ENCODE data around the gene RUNX3. TPM values are rescaled to one million over a fixed set of nuclear protein-coding genes. Genes with fewer than 3 reads are reported as not detected.

The RUNX3 gene
- total and polyA plus RNA-seq, 8 donors: 0.29 to 6.1 (median 2.6) TPM; not detected in 1

- Histone ChIP-seq H3K27ac (no peak overlapping the region), H3K9me3 (no peaks in the 10 kb centered on the region), H3K36me3 (no peaks in the 10 kb centered on the region), H3K4me3 (no peak overlapping the region), H3K4me1 (no peaks in the 10 kb centered on the region), H3K27me3 (peaks cover 0 to 5% (median 0%) of the 10 kb centered on the region in 3 donors)
- intact Hi-C loops (cut with DNase I; ENCODE audit: low total_unique reads): no loop called here
- 72 to 83% (median 78%) methylated on average over 12 of the region's 12 CpGs for WGBS, 5 donors
- DNase-seq: no peak
- TF ChIP-seq CTCF (IDR thresholded peaks at IDR 0.05) (no peak), POLR2AphosphoS5 (IDR thresholded peaks at IDR 0.05) (no peak), EP300 (IDR thresholded peaks at IDR 0.05) (no peak), POLR2A (IDR thresholded peaks at IDR 0.05) (no peak)
Measured at GRCh38 chr1:24949331-24949881, 19.3 kb upstream of the RUNX3 start.

- Histone ChIP-seq H3K4me3 (no peak overlapping the region), H3K27ac (no peak overlapping the region), H3K4me1 (no peaks in the 10 kb centered on the region), H3K9me3 (no peaks in the 10 kb centered on the region), H3K27me3 (peaks cover 0 to 5% (median 0%) of the 10 kb centered on the region in 3 donors), H3K36me3 (no peaks in the 10 kb centered on the region)
- intact Hi-C loops (cut with DNase I; ENCODE audit: low total_unique reads): no loop called here
- WGBS, 5 donors: 75 to 88% (median 81%) methylated on average over 9 of the region's 9 CpGs
- TF ChIP-seq POLR2A (IDR thresholded peaks at IDR 0.05): no peak
- no peak for DNase-seq
Measured at GRCh38 chr1:24948079-24948827, 18.2 kb upstream of the RUNX3 start.

- Histone ChIP-seq H3K27me3 (peaks cover 0 to 8% (median 0%) of the 10 kb centered on the region in 3 donors), H3K4me3 (no peak overlapping the region), H3K4me1 (no peaks in the 10 kb centered on the region), H3K27ac (no peak overlapping the region), H3K36me3 (no peaks in the 10 kb centered on the region), H3K9me3 (no peaks in the 10 kb centered on the region)
- no peak for DNase-seq
- 67 to 80% (median 74%) methylated on average over 12 to 13 of the region's 13 CpGs for WGBS, 5 donors
- TF ChIP-seq EP300 (IDR thresholded peaks at IDR 0.05): no peak
- TF ChIP-seq POLR2A (IDR thresholded peaks at IDR 0.05): no peak
- no peak for TF ChIP-seq CTCF (IDR thresholded peaks at IDR 0.05)
- TF ChIP-seq POLR2AphosphoS5 (IDR thresholded peaks at IDR 0.05): no peak
- intact Hi-C loops (cut with DNase I; ENCODE audit: low total_unique reads): no loop called here
Measured at GRCh38 chr1:24946861-24947658, 17.0 kb upstream of the RUNX3 start.

- TF ChIP-seq CTCF (IDR thresholded peaks at IDR 0.05) (no peak), POLR2A (IDR thresholded peaks at IDR 0.05) (no peak), POLR2AphosphoS5 (IDR thresholded peaks at IDR 0.05) (no peak), EP300 (IDR thresholded peaks at IDR 0.05) (no peak)
- 84 to 87% (median 85%) methylated on average over 10 of the region's 10 CpGs for WGBS, 5 donors
- no peaks in the 10 kb centered on the region for H3K9me3 ChIP-seq
Measured at GRCh38 chr1:24945354-24946326, 15.6 kb upstream of the RUNX3 start.

More at GRCh38 chr1:24945354-24946326, 15.6 kb upstream of the RUNX3 start:
- Histone ChIP-seq H3K27ac (no peak overlapping the region), H3K4me3 (no peak overlapping the region), H3K36me3 (no peaks in the 10 kb centered on the region), H3K4me1 (no peaks in the 10 kb centered on the region), H3K27me3 (peaks cover 0 to 8% (median 0%) of the 10 kb centered on the region in 3 donors)
- intact Hi-C loops (cut with DNase I; ENCODE audit: low total_unique reads): no loop called here
- DNase-seq: no peak
